Lung (tissue), 12 donors: Measurements from ENCODE around the gene TAGLN3. TPM values are rescaled to one million over a fixed set of nuclear protein-coding genes. Genes with fewer than 3 reads are reported as not detected.
A peak's percentile ranks its signal among the peaks of the same experiment; 100 is the strongest.

Source experiments
- ATAC-seq: fragments of 200-7000 bp; cut with Tn5 transposase; one replicate; pipeline ENCODE4 v1.9.1; 2020; ENCODE audit warnings: moderate number of reproducible peaks; ENCODE audit not compliant: insufficient read depth, low FRiP score
- DNase-seq, 3 donors: peaks; one replicate each; pipeline ENCODE4 v3.0.0-alpha.2; 2013 to 2017
- H3K27ac ChIP-seq, 2 donors: one replicate each; pipeline ENCODE4 v1.5.1; 2013; ENCODE audit warnings: mild to moderate bottlenecking in 2 of 2, moderate library complexity in 2 of 2, control low read depth in 1 of 2, inconsistent platforms in 1 of 2, low read depth in 1 of 2, low read length in 1 of 2
- H3K27me3 ChIP-seq, 3 donors: one replicate each; pipeline ENCODE4 v1.5.1; 2013; ENCODE audit warnings: low read length in 2 of 3; ENCODE audit not compliant: control insufficient read depth in 3 of 3, insufficient read depth in 3 of 3
- H3K36me3 ChIP-seq, 4 donors: one replicate each; pipeline ENCODE4 v1.5.1; 2013; ENCODE audit warnings: low read length in 4 of 4, mild to moderate bottlenecking in 1 of 4, moderate library complexity in 1 of 4; ENCODE audit not compliant: control insufficient read depth in 4 of 4, insufficient read depth in 4 of 4
- H3K4me1 ChIP-seq, 5 donors: one replicate each; pipeline ENCODE4 v1.5.1; 2013; ENCODE audit warnings: low read length in 5 of 5, mild to moderate bottlenecking in 2 of 5, moderate library complexity in 1 of 5; ENCODE audit not compliant: control insufficient read depth in 5 of 5, insufficient read depth in 5 of 5
- H3K4me3 ChIP-seq: one replicate; pipeline ENCODE4 v1.5.1; 2013; ENCODE audit warnings: mild to moderate bottlenecking, control low read depth, moderate library complexity
- H3K9ac ChIP-seq, 2 donors: one replicate each; pipeline ENCODE4 v1.5.1; 2013; ENCODE audit warnings: low read length in 2 of 2, control low read depth in 1 of 2; ENCODE audit not compliant: insufficient read depth in 1 of 2
- H3K9me3 ChIP-seq, 4 donors: one replicate each; pipeline ENCODE4 v1.5.1; 2013; ENCODE audit warnings: low read length in 3 of 4, mild to moderate bottlenecking in 1 of 4, moderate library complexity in 1 of 4; ENCODE audit not compliant: control insufficient read depth in 4 of 4, insufficient read depth in 3 of 4
- CTCF ChIP-seq: IDR thresholded peaks from 2 replicates; pipeline ENCODE4 v1.5.1; 2012; ENCODE audit warnings: mild to moderate bottlenecking; ENCODE audit errors: control extremely low read depth, extremely low read depth
- WGBS, 2 donors: extraction: QIAGEN DNeasy Blood & Tissue Kit; methylation state at CpG; one replicate each; pipeline ENCODE4 v1.1.7; 2013; 5-methylcytosine and 5-hydroxymethylcytosine counted together
- polyA plus RNA-seq, 2 donors: library from polyadenylated mRNA; stranded (reverse); fragments of 200-250 nt; gene quantifications; one replicate each; pipeline ENCODE4 v1.2.1, GENCODE V29; 2013
- total RNA-seq, 2 donors: library from RNA; depleted of rRNA in 1 of 2; stranded (reverse); fragments of >200 nt in 1 of 2; gene quantifications; one replicate each; pipeline ENCODE4 v1.2.1, GENCODE V29; 2014 to 2021
- donor health status: control.
- donor health status: control.
- donor health status: Bipolar disorder and iron deficiency.
- donor health status: healthy.
- donor health status: DM: yes; HTN: yes; CAD: no.

TAGLN3 gene
- total and polyA plus RNA-seq, 4 donors = 0.71 to 2.6 (median 1.6) TPM

GRCh38 chr3:111961461-111962164 is 37.1 kb upstream of the TAGLN3 start:
- H3K9me3 ChIP-seq = no peaks in the 10 kb centered on the region
- ATAC-seq = no peak
- H3K9ac ChIP-seq = no peak overlapping the region
- no peak for TF ChIP-seq CTCF
- DNase-seq = no peak
- H3K27me3 ChIP-seq = no peaks in the 10 kb centered on the region
- 59 to 67% methylated on average over 3 of the region's 3 CpGs for WGBS, 2 donors
- peaks cover 1 to 14% (median 3%) of the 10 kb centered on the region in 5 donors for H3K4me1 ChIP-seq
- no peak overlapping the region for H3K4me3 ChIP-seq
- H3K36me3 ChIP-seq = peaks cover 0 to 30% (median 4%) of the 10 kb centered on the region in 4 donors
- H3K27ac ChIP-seq = no peak overlapping the region

GRCh38 chr3:111963424-111963823 is 35.3 kb upstream of the TAGLN3 start:
- Histone ChIP-seq H3K9me3 (no peaks in the 10 kb centered on the region), H3K27me3 (no peaks in the 10 kb centered on the region), H3K27ac (no peak overlapping the region), H3K9ac (no peak overlapping the region), H3K4me3 (no peak overlapping the region), H3K4me1 (peaks cover 0 to 19% (median 13%) of the 10 kb centered on the region in 5 donors), H3K36me3 (peaks cover 0 to 30% (median 4%) of the 10 kb centered on the region in 4 donors)
- 76 to 80% methylated on average over 1 of the region's 1 CpG for WGBS, 2 donors
- ATAC-seq = no peak
- no peak for DNase-seq
- no peak for TF ChIP-seq CTCF

GRCh38 chr3:111965484-111965883 is 33.2 kb upstream of the TAGLN3 start:
- DNase-seq = no peak
- Histone ChIP-seq H3K4me3 (no peak overlapping the region), H3K36me3 (peaks cover 0 to 23% (median 4%) of the 10 kb centered on the region in 4 donors), H3K9ac (no peak overlapping the region), H3K9me3 (no peaks in the 10 kb centered on the region), H3K4me1 (peaks cover 0 to 36% (median 12%) of the 10 kb centered on the region in 5 donors), H3K27ac (no peak overlapping the region), H3K27me3 (no peaks in the 10 kb centered on the region)
- 84 to 94% methylated on average over 2 of the region's 2 CpGs for WGBS, 2 donors
- ATAC-seq = no peak
- no peak for TF ChIP-seq CTCF

GRCh38 chr3:111967068-111967467 is 31.7 kb upstream of the TAGLN3 start:
- no peak for DNase-seq
- TF ChIP-seq CTCF = no peak
- Histone ChIP-seq H3K4me3 (no peak overlapping the region), H3K4me1 (peaks cover 0 to 52% (median 12%) of the 10 kb centered on the region in 5 donors), H3K36me3 (peaks cover 0 to 22% (median 4%) of the 10 kb centered on the region in 4 donors), H3K27me3 (no peaks in the 10 kb centered on the region), H3K9ac (no peak overlapping the region), H3K9me3 (no peaks in the 10 kb centered on the region), H3K27ac (peak overlapping the region in 1 of 2 donors; percentile 53)
- 16 to 24% methylated on average over 3 of the region's 3 CpGs for WGBS, 2 donors
- no peak for ATAC-seq
